Measurements from ENCODE around the gene RNF113B.

RNF113B gene

GRCh38 chr13:98173431-98174152, 3.5 kb downstream of the RNF113B start:
- DNase-seq: peak in 1 of 2 experiments; percentile 37

- DNase-seq: no peak
These were observed 4.3 kb downstream of the RNF113B start for GRCh38 chr13:98172590-98173422.

- DNase-seq: peak; percentile 90 to 93
These were observed 5.0 kb downstream of the RNF113B start for GRCh38 chr13:98171900-98172589.

- no peak for DNase-seq
These were observed 7.7 kb downstream of the RNF113B start for GRCh38 chr13:98169331-98169730.

GRCh38 chr13:98162935-98163334, 14.1 kb downstream of the RNF113B start:
- DNase-seq: no peak

GRCh38 chr13:98158172-98158899, 18.7 kb downstream of the RNF113B start:
- no peak for DNase-seq

GRCh38 chr13:98157609-98158008, 19.5 kb downstream of the RNF113B start:
- DNase-seq: no peak

- DNase-seq: no peak
These were observed 19.9 kb downstream of the RNF113B start for GRCh38 chr13:98157188-98157587.

GRCh38 chr13:98156259-98156658, 20.8 kb downstream of the RNF113B start:
- DNase-seq: no peak

- no peak for DNase-seq
These were observed 21.5 kb downstream of the RNF113B start for GRCh38 chr13:98155475-98156109.

GRCh38 chr13:98150832-98151479, 26.1 kb downstream of the RNF113B start:
- peak; percentile 13 to 48 for DNase-seq

- DNase-seq: peak in 1 of 2 experiments; percentile 43
These were observed 29.5 kb downstream of the RNF113B start for GRCh38 chr13:98147521-98147920.

GRCh38 chr13:98144801-98145350, 32.2 kb downstream of the RNF113B start:
- DNase-seq: peak; percentile 50 to 80

- peak; percentile 56 to 73 for DNase-seq
These were observed 32.9 kb downstream of the RNF113B start for GRCh38 chr13:98144027-98144741.

GRCh38 chr13:98143601-98144026, 33.5 kb downstream of the RNF113B start:
- DNase-seq: peak in 1 of 2 experiments; percentile 66

- DNase-seq: no peak
These were observed 33.9 kb downstream of the RNF113B start for GRCh38 chr13:98143157-98143553.

- DNase-seq: peak; percentile 69 to 98
These were observed 34.5 kb downstream of the RNF113B start, which contains the start of gene FARP1 for GRCh38 chr13:98142380-98143156. TSS of gene FARP1 (plus strand) at chr13:98143094. CDS start at chr13:98213243, 70,149 bp downstream.

- peak in 1 of 2 experiments; percentile 84 for DNase-seq
These were observed 35.3 kb downstream of the RNF113B start for GRCh38 chr13:98141509-98142379.

GRCh38 chr13:98141091-98141490, 36.0 kb downstream of the RNF113B start:
- DNase-seq: no peak
